HFFc6 (cell line): Measurements from ENCODE around the gene WASHC4. TPM values are rescaled to one million over a fixed set of nuclear protein-coding genes. Genes with fewer than 3 reads are reported as not detected.

Source experiments
- DNase-seq: peaks from one replicate; pipeline ENCODE4 v3.0.0-alpha.2; 2018
- H3K27ac Mint-ChIP-seq: 2 replicates; pipeline ENCODE4 v1.8.0; 2020; ENCODE audit warnings: mild to moderate bottlenecking, mixed read lengths
- H3K27me3 Mint-ChIP-seq: 2 replicates; pipeline ENCODE4 v1.8.0; 2021; ENCODE audit warnings: mild to moderate bottlenecking, moderate library complexity, mixed read lengths; ENCODE audit not compliant: insufficient read depth
- H3K36me3 Mint-ChIP-seq: 2 replicates; pipeline ENCODE4 v1.8.0; 2021; ENCODE audit warnings: low read depth, mixed read lengths
- H3K4me1 Mint-ChIP-seq: 2 replicates; pipeline ENCODE4 v1.8.0; 2020; ENCODE audit warnings: low read depth, mixed read lengths
- H3K4me3 Mint-ChIP-seq: 2 replicates; pipeline ENCODE4 v1.8.0; 2020; ENCODE audit warnings: mild to moderate bottlenecking, moderate library complexity, mixed read lengths
- H3K9me3 Mint-ChIP-seq: 2 replicates; pipeline ENCODE4 v1.8.0; 2020; ENCODE audit warnings: mild to moderate bottlenecking, mixed read lengths
- long read RNA-seq: library from polyadenylated mRNA; unstranded; transcript quantifications from one replicate; pipeline ENCODE4 v2.0.0, GENCODE V29; 2019
- total RNA-seq, 6 experiments: library from RNA; stranded (reverse); fragmentation: NEBNext Ultra II Directional; extraction: Animal tissue kit (Norgen Biotek cat#: 25700); gene quantifications; 2 replicates in 1 of 6; 3 replicates in 5 of 6; pipeline ENCODE4 v1.2.3, GENCODE V29; 2021
- TF ChIP-seq, protein P1 (sequence below): fragments of 200-600 bp; sonication (generic); IDR thresholded peaks from 2 replicates; pipeline ENCODE4 v1.5.0; 2021; ENCODE audit warnings: antibody characterized with exemption, mild to moderate bottlenecking

The WASHC4 gene, protein sequence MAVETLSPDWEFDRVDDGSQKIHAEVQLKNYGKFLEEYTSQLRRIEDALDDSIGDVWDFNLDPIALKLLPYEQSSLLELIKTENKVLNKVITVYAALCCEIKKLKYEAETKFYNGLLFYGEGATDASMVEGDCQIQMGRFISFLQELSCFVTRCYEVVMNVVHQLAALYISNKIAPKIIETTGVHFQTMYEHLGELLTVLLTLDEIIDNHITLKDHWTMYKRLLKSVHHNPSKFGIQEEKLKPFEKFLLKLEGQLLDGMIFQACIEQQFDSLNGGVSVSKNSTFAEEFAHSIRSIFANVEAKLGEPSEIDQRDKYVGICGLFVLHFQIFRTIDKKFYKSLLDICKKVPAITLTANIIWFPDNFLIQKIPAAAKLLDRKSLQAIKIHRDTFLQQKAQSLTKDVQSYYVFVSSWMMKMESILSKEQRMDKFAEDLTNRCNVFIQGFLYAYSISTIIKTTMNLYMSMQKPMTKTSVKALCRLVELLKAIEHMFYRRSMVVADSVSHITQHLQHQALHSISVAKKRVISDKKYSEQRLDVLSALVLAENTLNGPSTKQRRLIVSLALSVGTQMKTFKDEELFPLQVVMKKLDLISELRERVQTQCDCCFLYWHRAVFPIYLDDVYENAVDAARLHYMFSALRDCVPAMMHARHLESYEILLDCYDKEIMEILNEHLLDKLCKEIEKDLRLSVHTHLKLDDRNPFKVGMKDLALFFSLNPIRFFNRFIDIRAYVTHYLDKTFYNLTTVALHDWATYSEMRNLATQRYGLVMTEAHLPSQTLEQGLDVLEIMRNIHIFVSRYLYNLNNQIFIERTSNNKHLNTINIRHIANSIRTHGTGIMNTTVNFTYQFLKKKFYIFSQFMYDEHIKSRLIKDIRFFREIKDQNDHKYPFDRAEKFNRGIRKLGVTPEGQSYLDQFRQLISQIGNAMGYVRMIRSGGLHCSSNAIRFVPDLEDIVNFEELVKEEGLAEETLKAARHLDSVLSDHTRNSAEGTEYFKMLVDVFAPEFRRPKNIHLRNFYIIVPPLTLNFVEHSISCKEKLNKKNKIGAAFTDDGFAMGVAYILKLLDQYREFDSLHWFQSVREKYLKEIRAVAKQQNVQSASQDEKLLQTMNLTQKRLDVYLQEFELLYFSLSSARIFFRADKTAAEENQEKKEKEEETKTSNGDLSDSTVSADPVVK
- 10 to 100 TPM; 41.6 to 47.3 (median 44.1) TPM for total RNA-seq
- long read RNA-seq, partial matches to known transcripts = 38 of 60 reads
- long read RNA-seq, other reads (novel, unspliced or antisense) = 21 of 60 reads

DNA sequence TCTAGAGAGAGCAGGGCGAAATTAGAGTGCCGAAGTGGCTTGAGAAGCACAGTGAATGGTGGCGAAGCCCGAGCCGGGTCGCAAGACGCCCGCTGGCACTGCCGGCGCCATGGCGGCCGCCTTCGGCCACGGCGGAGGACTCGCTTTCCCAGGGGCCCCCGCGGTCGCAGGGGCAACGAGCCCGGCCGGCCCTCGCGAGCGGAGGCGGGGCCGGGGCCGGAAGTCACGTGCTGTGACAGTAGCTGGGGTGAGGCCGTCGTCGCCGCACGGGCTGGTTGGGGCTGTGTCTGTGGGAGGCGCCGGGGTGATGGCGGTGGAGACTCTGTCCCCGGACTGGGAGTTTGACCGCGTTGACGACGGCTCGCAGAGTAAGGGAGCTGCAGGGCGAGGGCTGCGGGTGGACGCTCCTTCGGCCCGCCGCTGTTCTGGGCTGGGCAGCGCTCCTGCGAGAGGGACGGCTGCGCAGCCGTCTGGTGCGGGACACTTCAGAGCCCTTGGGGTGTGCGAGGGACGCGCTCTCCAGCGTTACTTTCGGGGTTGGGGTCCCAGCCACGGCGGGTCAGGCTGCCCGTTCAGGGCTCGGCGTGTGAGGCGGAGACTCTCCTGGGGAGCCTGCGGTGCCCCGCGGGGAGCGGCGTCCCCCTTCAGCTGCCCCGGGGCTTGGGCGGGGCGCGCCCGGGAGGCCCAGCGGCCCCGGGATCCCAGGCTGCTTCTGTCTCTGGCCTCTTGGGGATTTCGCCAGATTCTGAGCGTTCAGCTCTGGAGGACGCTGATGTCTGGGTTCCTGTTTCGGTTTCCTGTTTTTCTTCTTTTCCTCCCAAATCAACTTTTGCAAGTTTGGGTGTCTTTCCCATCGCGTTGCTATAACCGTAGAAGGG, at the start of gene WASHC4:
Gene WASHC4 (plus strand): TSS at position 238 of the 878 bp plus-strand sequence. CDS start 70 bp downstream, at position 308.
- Mint-ChIP-seq H3K36me3 (peaks cover 16% of the 10 kb centered on the region), H3K27ac (peak within 1 kb of the TSS; percentile 86), H3K27me3 (peaks cover 4% of the 10 kb centered on the region; the same call in 1 of the 2 replicates), H3K9me3 (no peaks in the 10 kb centered on the region), H3K4me3 (peak within 1 kb of the TSS; percentile 91), H3K4me1 (peaks cover 47% of the 10 kb centered on the region)
- TF ChIP-seq, protein P1, sequence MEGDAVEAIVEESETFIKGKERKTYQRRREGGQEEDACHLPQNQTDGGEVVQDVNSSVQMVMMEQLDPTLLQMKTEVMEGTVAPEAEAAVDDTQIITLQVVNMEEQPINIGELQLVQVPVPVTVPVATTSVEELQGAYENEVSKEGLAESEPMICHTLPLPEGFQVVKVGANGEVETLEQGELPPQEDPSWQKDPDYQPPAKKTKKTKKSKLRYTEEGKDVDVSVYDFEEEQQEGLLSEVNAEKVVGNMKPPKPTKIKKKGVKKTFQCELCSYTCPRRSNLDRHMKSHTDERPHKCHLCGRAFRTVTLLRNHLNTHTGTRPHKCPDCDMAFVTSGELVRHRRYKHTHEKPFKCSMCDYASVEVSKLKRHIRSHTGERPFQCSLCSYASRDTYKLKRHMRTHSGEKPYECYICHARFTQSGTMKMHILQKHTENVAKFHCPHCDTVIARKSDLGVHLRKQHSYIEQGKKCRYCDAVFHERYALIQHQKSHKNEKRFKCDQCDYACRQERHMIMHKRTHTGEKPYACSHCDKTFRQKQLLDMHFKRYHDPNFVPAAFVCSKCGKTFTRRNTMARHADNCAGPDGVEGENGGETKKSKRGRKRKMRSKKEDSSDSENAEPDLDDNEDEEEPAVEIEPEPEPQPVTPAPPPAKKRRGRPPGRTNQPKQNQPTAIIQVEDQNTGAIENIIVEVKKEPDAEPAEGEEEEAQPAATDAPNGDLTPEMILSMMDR = no peak
- peak; percentile 87 for DNase-seq

DNA sequence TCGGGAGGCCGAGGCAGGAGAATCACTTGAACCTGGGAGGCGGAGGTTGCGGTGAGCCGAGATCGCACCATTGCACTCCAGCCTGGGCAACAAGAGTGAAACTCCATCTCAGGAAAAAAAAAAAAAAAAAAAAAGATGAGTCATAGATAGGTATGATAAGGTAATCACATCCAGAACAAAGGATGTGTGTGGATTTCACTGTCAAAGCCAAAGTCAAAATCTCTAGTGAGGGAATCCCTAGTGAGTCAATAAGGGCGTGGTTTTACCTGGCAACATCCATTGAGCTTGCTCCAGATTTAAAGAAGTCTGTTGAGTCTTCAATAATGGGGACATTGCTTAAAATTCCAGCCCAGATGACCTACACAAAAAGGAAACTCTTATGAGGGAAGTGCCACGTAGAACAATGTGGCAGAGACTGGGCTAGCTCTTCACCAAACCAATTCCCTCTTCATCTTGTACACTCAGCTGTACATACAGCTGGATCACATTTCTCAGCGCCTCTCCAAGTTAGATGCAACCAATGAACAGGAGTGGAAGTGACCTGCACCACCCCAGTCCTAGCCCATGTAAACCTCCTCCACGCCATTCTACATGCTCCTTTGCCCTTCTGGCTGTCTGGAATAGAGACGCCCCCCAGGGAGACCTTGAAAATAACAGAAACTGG, 46.7 kb upstream of the WASHC4 start:
- Mint-ChIP-seq H3K4me3 (no peak overlapping the region), H3K27me3 (no peaks in the 10 kb centered on the region), H3K36me3 (peaks cover 64% of the 10 kb centered on the region), H3K4me1 (peaks cover 12% of the 10 kb centered on the region), H3K27ac (no peak overlapping the region), H3K9me3 (peaks cover 8% of the 10 kb centered on the region)
- DNase-seq = no peak
- TF ChIP-seq, protein P1 = no peak

DNA sequence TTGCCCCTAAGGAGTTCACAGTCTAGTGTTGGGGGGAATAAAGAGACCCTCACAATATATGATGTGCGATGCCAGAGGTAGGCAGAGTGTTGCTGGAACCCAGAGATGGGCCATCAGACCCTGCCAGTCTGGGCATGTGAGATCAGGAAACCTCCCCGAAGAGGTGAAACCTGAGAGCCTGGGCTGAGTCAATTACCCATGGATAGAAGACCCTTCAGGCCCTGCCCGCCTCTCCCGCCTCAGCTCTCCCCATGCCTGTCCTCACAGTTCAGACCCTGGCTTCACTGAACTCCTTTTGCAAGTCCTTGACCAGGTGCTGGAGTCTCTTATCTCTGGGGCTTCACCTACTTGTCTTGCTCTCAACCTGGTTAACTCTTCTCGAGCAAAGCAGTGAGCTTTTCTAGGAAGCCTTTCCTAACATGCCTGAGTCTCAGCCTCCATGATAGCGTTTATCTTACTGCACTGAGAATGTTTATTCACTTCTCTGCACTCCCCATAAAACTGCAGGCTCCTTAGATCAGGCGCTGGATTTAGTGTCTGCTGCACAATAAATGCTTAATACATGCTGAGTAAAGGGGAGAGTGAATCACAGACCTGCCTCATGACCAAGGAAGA, 42.9 kb upstream of the WASHC4 start:
- Mint-ChIP-seq H3K27me3 (no peaks in the 10 kb centered on the region), H3K4me1 (peaks cover 6% of the 10 kb centered on the region; the same call in 1 of the 2 replicates), H3K27ac (no peak overlapping the region), H3K36me3 (peaks cover 40% of the 10 kb centered on the region), H3K4me3 (no peak overlapping the region), H3K9me3 (no peaks in the 10 kb centered on the region)
- TF ChIP-seq, protein P1 = no peak
- DNase-seq = no peak

DNA sequence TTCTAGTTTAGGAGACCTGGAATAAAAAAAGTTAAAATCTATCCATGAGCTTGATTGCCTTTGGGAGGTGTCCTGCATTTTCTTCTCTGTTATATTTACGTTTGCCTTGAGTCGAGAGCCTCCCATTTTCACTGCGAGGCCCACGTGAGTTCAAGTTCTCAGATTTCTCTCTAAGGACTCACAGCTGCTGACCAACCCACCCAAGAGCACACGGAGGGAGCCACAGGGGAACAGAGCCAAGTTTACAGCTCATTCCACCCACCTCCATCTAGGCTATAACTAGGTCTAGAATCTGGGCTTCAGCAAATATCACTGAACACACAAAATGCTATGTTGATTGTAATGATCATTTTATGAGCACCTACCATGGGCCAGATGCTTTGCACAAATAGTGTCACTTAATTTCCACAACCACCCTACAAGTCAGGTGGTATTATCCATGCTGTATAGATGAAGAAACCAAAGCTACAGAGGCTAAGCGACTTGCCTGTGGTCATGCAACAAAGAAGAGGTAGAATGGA, 40.0 kb upstream of the WASHC4 start:
- no peak for DNase-seq
- H3K9me3 Mint-ChIP-seq = no peaks in the 10 kb centered on the region
- no peak overlapping the region for H3K4me3 Mint-ChIP-seq
- TF ChIP-seq, protein P1 = no peak
- no peak overlapping the region for H3K27ac Mint-ChIP-seq
- no peaks in the 10 kb centered on the region for H3K27me3 Mint-ChIP-seq
- no peaks in the 10 kb centered on the region for H3K4me1 Mint-ChIP-seq
- peaks cover 30% of the 10 kb centered on the region for H3K36me3 Mint-ChIP-seq
